Stimulated activated CD4-positive, alpha-beta T cell treated with anti-CD3 and anti-CD28 coated beads, Interleukin-15, amount 100 ng/mL, for 24 hours (primary cell): ENCODE data around the gene CD14.
A peak's percentile ranks its signal among the peaks of the same experiment; 100 is the strongest.
"Not testable (repeated sequence)": the region's sequence is repeated elsewhere in the genome, so short reads cannot be mapped to it uniquely, and the experiment has no call there.

Source experiments
- DNase-seq: peaks from one replicate; pipeline ENCODE4 v3.0.0-alpha.2; 2020

Gene CD14

GRCh38 chr5:140634103-140634502, 1.1 kb upstream of the CD14 start:
- DNase-seq = no peak

GRCh38 chr5:140633501-140633900, 526 bp upstream of the CD14 start:
- DNase-seq = no peak

GRCh38 chr5:140632366-140633020, 482 bp downstream of the CD14 start:
- peak; percentile 71 for DNase-seq

GRCh38 chr5:140631831-140632365, 1.1 kb downstream of the CD14 start:
- peak; percentile 49 for DNase-seq

GRCh38 chr5:140631036-140631417, 1.9 kb downstream of the CD14 start:
- DNase-seq = no peak

GRCh38 chr5:140630292-140631035, 2.5 kb downstream of the CD14 start:
- no peak for DNase-seq

GRCh38 chr5:140628711-140629110, 4.3 kb downstream of the CD14 start:
- no peak for DNase-seq

GRCh38 chr5:140627972-140628371, 5.0 kb downstream of the CD14 start:
- no peak for DNase-seq

GRCh38 chr5:140624886-140625285, 8.1 kb downstream of the CD14 start:
- not testable (repeated sequence) for DNase-seq

GRCh38 chr5:140623061-140623460, 9.9 kb downstream of the CD14 start:
- DNase-seq = not testable (repeated sequence)

- no peak for DNase-seq
Observed at GRCh38 chr5:140622301-140622700, 10.7 kb downstream of the CD14 start.

GRCh38 chr5:140611020-140611521, 21.9 kb downstream of the CD14 start:
- no peak for DNase-seq

GRCh38 chr5:140609126-140609525, 23.8 kb downstream of the CD14 start:
- DNase-seq = no peak

GRCh38 chr5:140608722-140609121, 24.3 kb downstream of the CD14 start:
- no peak for DNase-seq

GRCh38 chr5:140607031-140607430, 25.9 kb downstream of the CD14 start:
- no peak for DNase-seq

GRCh38 chr5:140605879-140606278, 27.1 kb downstream of the CD14 start:
- DNase-seq = no peak

GRCh38 chr5:140603734-140604133, 29.2 kb downstream of the CD14 start:
- DNase-seq = no peak

- not testable (repeated sequence) for DNase-seq
Observed at GRCh38 chr5:140603446-140603698, 29.6 kb downstream of the CD14 start.

- no peak for DNase-seq
Observed at GRCh38 chr5:140602147-140602546, 30.8 kb downstream of the CD14 start.

- no peak for DNase-seq
Observed at GRCh38 chr5:140600096-140600495, 32.9 kb downstream of the CD14 start.

GRCh38 chr5:140598836-140599235, 34.1 kb downstream of the CD14 start:
- DNase-seq = no peak

- DNase-seq = no peak
Observed at GRCh38 chr5:140596321-140596741, 36.6 kb downstream of the CD14 start.

GRCh38 chr5:140595538-140596300, 37.3 kb downstream of the CD14 start:
- no peak for DNase-seq

- no peak for DNase-seq
Observed at GRCh38 chr5:140594169-140594568, 38.8 kb downstream of the CD14 start.
